ENCODE results near the gene DGCR6. TPM values are rescaled to one million over a fixed set of nuclear protein-coding genes. Genes with fewer than 3 reads are reported as not detected.
"Not testable (repeated sequence)": the region's sequence is repeated elsewhere in the genome, so short reads cannot be mapped to it uniquely, and the experiment has no call there.

Gene DGCR6
- total and polyA plus RNA-seq, 2 of the 4 experiments (the other 2 are of a cell fraction), result 0.54 to 0.58 TPM

- BruUV-seq (replicated peaks); POLR2A ChIA-PET (ENCODE audit: unreplicated experiment): not testable (repeated sequence)
- in situ Hi-C loops (cut with MboI; ENCODE audit: low sequenced_read_pairs), result loop anchor here (25.0 kb wide), 1 partner anchor 401 kb away; no protein-coding TSS in a partner anchor
These were observed 55.1 kb downstream of the DGCR6 start for GRCh38 chr22:18961201-18961600.

More at GRCh38 chr22:18961201-18961600, 55.1 kb downstream of the DGCR6 start:
- H2BK120ac ChIP-seq (ENCODE audit: low read depth, low read length); H4K8ac ChIP-seq (ENCODE audit: low read depth in 2 of 2, low read length in 2 of 2); H3K56ac ChIP-seq (ENCODE audit: extremely low read depth, insufficient read depth, low read length); H3K4me3 ChIP-seq (ENCODE audit: insufficient read depth, low read depth, low read length); H3K27me3 ChIP-seq (ENCODE audit: control insufficient read depth, insufficient read depth, low read length); H3K14ac ChIP-seq (replicated peaks; ENCODE audit: low read depth, low read length); H2AK5ac ChIP-seq (ENCODE audit: low read depth, low read length); DNase-seq; CTCF ChIA-PET; H4K91ac ChIP-seq (ENCODE audit: insufficient read depth, low read depth, low read length); H3K36me3 ChIP-seq (ENCODE audit: control insufficient read depth, insufficient read depth, low read length); H3K4me1 ChIP-seq (ENCODE audit: control insufficient read depth, insufficient read depth, low read length); H4K20me1 ChIP-seq (ENCODE audit: insufficient read depth, low read length); dilution Hi-C loops (cut with HindIII; ENCODE audit: low sequenced_read_pairs, unreplicated experiment); H3K4me2 ChIP-seq (ENCODE audit: low read depth, low read length); H2AK9ac ChIP-seq (replicated peaks; ENCODE audit: low read depth, low read length, poor library complexity); ATAC-seq (ENCODE audit: low read depth); H3K9ac ChIP-seq (ENCODE audit: low read depth, low read length); H2BK15ac ChIP-seq (ENCODE audit: low read depth, low read length); H3K9me3 ChIP-seq (ENCODE audit: control insufficient read depth, insufficient read depth, low read length); H3K4ac ChIP-seq (ENCODE audit: low read depth, low read length); H3K18ac ChIP-seq (ENCODE audit: low read depth, low read length); H2BK20ac ChIP-seq (ENCODE audit: low read depth, low read length); H3K27ac ChIP-seq (ENCODE audit: insufficient read depth, low read length); H3K79me1 ChIP-seq (ENCODE audit: low read depth in 1 of 2, low read length in 2 of 2); H3K9me1 ChIP-seq (ENCODE audit: insufficient read depth, low read length); intact Hi-C loops (cut with micrococcal nuclease); H3K23ac ChIP-seq (ENCODE audit: low read depth, low read length); H2AFZ ChIP-seq (replicated peaks; ENCODE audit: low read length, poor library complexity); H4K5ac ChIP-seq (ENCODE audit: low read depth, low read length); H2BK5ac ChIP-seq (ENCODE audit: low read depth, low read length, poor library complexity, severe bottlenecking): not testable (repeated sequence)
- no CpG with 5 or more reads among the region's 7 CpGs for WGBS, 2 experiments (ENCODE audit: extremely low coverage in 2 of 2, insufficient read length in 1 of 2)

Other genes starting within 250 kb of the DGCR6 start
- not detected in 2 replicates for gene PRODH, start 30.0 kb downstream of the DGCR6 start, total RNA-seq (2012; rRNA removed)
- 0.02 TPM in 1 of 2 replicates, not detected in the other for gene PRODH, start 30.0 kb downstream of the DGCR6 start, polyA plus RNA-seq (2012; rRNA removed)
- 17.2 and 18.6 TPM in 2 replicates for gene DGCR2, start 216.1 kb downstream of the DGCR6 start, total RNA-seq (2012; rRNA removed)
- gene DGCR2, start 216.1 kb downstream of the DGCR6 start, polyA plus RNA-seq (2012; rRNA removed), result 33.5 and 35.4 TPM in 2 replicates
- not detected in 2 replicates for gene TSSK2, start 225.0 kb downstream of the DGCR6 start, total RNA-seq (2012; rRNA removed)
- gene TSSK2, start 225.0 kb downstream of the DGCR6 start, polyA plus RNA-seq (2012; rRNA removed), result not detected in 2 replicates
- gene ESS2, start 238.3 kb downstream of the DGCR6 start, total RNA-seq (2012; rRNA removed), result 13.4 and 16.7 TPM in 2 replicates
- gene ESS2, start 238.3 kb downstream of the DGCR6 start, polyA plus RNA-seq (2012; rRNA removed), result 17.3 and 18.3 TPM in 2 replicates
- not detected in 2 replicates for gene GSC2, start 244.0 kb downstream of the DGCR6 start, total RNA-seq (2012; rRNA removed)
- gene GSC2, start 244.0 kb downstream of the DGCR6 start, polyA plus RNA-seq (2012; rRNA removed), result not detected in 2 replicates